ENCODE measurements around the gene TUBB4A.

DNA sequence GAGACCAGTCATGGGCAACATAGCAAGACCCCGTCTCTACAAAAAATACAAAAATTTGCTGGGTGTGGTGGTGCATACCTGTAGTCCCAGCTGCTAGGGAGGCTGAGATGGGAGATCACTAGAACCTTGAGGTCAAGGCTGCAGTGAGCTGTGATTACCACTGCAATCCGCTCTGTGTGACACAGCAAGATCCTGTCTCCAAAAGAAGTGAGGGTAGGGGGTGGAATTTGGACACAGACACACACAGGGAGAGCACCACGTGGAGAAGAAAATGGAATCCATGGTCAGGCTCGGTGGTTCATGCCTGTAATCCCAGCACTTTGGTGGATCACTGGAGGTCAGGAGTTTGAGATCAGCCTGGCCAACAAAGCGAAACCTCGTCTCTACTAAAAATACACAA, 37.4 kb upstream of the TUBB4A start:
- TF ChIP-seq EZH2 (IDR thresholded peaks at IDR 0.05; ENCODE audit: low read length, missing control alignments), result no peak
- TF ChIP-seq, protein P1, sequence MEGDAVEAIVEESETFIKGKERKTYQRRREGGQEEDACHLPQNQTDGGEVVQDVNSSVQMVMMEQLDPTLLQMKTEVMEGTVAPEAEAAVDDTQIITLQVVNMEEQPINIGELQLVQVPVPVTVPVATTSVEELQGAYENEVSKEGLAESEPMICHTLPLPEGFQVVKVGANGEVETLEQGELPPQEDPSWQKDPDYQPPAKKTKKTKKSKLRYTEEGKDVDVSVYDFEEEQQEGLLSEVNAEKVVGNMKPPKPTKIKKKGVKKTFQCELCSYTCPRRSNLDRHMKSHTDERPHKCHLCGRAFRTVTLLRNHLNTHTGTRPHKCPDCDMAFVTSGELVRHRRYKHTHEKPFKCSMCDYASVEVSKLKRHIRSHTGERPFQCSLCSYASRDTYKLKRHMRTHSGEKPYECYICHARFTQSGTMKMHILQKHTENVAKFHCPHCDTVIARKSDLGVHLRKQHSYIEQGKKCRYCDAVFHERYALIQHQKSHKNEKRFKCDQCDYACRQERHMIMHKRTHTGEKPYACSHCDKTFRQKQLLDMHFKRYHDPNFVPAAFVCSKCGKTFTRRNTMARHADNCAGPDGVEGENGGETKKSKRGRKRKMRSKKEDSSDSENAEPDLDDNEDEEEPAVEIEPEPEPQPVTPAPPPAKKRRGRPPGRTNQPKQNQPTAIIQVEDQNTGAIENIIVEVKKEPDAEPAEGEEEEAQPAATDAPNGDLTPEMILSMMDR (conservative IDR thresholded peaks at IDR 0.05 in 1 of 2, IDR thresholded peaks at IDR 0.05 in 1 of 2; ENCODE audit: low read depth in 1 of 2, low read length in 2 of 2), result no peak

All from fibroblast of lung (primary cell).